HG03442 (cell line): ENCODE results near the gene SPECC1.
"Not testable (repeated sequence)": the region's sequence is repeated elsewhere in the genome, so short reads cannot be mapped to it uniquely, and the experiment has no call there.

Experiments
- ATAC-seq: cut with Tn5 transposase; IDR thresholded peaks from one replicate; pipeline ENCODE4 v1.9.1; 2021; ENCODE audit warnings: mild to moderate bottlenecking, moderate library complexity; ENCODE audit not compliant: unreplicated experiment

The SPECC1 gene

GRCh38 chr17:20352567-20352966 is 343.4 kb downstream of the SPECC1 start:
- ATAC-seq: not testable (repeated sequence)

GRCh38 chr17:20363846-20364245 is 354.7 kb downstream of the SPECC1 start:
- ATAC-seq: not testable (repeated sequence)
